GM19328 (cell line): Measurements from ENCODE around the gene VPS35.
"Not testable (repeated sequence)": the region's sequence is repeated elsewhere in the genome, so short reads cannot be mapped to it uniquely, and the experiment has no call there.

ENCODE experiments used
- ATAC-seq: cut with Tn5 transposase; IDR thresholded peaks from one replicate; pipeline ENCODE4 v1.9.1; 2021; ENCODE audit warnings: mild to moderate bottlenecking, moderate library complexity; ENCODE audit not compliant: unreplicated experiment

Gene VPS35

DNA sequence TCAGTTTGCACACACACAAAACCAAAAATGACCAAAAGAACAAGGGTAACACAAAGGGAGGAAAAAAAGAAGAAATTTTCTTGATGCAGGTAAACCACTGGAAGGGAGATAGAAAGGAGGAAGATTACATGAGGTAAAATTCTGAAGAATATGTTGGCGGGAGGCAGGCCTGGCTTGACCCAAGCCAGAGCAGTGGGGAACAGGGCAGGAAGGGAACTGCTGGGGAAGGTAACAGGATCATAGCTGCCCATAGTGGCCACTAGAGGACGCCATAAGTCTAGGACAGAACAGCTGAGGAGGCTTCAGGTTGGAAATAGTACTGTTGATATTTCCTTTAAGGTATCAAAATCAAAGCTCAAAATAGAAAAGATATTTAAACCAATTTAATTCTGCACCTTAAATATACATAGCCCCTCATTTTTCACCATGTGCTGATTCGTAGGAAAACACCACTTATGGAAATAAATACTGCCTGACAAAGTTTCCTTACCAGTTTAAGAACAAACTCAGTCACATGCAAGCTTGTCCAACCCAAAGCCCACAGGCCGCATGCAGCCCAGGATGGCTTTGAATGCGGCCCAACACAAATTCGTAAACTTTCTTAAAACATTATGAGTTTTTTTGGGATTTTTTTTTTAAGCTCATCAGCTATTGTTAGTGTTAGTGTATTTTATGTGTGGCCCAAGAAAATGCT lies 15.5 kb downstream of the VPS35 start:
- ATAC-seq, result no peak

GRCh38 chr16:46662123-46662522 lies 26.9 kb downstream of the VPS35 start:
- no peak for ATAC-seq

DNA sequence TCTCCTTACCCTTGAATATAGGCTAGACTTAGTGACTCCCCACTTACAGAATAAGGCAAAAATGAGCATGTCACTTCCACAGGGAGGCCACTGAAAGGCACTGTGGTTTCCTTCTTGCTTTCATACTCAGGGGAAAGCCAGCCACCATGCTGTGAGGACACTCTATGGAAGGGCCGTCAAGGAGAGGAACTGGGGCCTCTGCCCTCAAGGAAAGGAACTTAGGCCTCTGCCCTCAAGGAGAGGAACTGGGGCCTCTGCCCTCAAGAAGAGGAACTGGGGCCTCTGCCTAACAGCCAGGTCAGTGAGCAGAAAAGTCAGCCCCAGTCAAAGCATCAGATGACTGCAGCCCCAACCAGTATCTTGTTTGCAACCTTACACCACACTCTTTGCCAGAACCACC lies 30.1 kb downstream of the VPS35 start:
- ATAC-seq, result peak; percentile 81

- no peak for ATAC-seq
These were observed 37.7 kb downstream of the VPS35 start for GRCh38 chr16:46651305-46651704.

DNA sequence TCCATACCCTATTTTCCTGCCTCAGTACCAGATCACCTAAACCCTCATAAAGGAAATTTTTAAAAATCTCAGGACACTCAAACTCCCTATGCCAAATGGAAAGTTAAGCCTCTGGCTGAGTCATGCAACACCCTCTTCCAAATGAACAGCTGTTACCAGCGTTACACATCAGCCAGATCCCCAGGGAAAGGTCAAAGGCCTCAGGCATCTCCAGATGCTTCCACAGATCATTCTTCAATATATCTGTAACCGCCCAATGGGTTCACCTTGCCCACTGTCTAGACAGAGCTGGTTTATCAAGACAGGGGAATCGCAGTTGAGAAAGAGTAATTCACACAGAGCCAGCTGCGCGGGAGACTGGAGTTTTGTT lies 38.7 kb downstream of the VPS35 start:
- ATAC-seq, result no peak

DNA sequence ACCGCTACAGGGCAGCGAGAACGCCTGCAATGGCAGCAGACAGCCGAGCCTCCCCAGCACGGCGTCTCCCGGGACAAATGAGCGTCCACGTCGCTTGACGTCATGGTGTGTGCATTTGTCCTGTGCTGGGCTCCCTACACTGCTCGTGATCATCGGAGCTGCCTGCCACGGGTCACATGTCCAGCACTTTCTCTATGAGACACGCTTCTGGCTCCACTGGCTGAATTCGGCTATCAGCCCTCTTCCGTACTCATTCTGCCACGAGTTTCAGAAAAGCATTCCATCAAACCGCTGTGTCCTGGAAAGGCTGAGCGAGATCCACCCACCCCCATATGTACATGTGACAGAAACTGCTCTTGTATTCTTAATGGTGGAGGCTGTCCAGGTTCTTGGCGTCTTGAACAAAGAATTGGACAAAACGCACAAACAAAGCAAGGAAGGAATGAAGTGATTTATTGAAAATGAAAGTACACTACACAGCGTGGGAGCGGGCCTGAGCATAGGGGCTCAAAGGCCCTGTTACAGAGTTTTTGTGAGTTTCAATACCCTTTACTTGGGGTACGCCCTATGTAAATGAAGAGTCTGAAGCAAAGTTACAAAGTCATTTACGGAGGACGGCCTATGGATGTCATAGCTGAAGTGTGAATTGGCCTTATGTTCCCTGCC lies 39.3 kb downstream of the VPS35 start:
- no peak for ATAC-seq

GRCh38 chr16:46648656-46649055 lies 40.3 kb downstream of the VPS35 start:
- no peak for ATAC-seq

GRCh38 chr16:46638947-46639925 lies 49.7 kb downstream of the VPS35 start:
- ATAC-seq, result no peak

DNA sequence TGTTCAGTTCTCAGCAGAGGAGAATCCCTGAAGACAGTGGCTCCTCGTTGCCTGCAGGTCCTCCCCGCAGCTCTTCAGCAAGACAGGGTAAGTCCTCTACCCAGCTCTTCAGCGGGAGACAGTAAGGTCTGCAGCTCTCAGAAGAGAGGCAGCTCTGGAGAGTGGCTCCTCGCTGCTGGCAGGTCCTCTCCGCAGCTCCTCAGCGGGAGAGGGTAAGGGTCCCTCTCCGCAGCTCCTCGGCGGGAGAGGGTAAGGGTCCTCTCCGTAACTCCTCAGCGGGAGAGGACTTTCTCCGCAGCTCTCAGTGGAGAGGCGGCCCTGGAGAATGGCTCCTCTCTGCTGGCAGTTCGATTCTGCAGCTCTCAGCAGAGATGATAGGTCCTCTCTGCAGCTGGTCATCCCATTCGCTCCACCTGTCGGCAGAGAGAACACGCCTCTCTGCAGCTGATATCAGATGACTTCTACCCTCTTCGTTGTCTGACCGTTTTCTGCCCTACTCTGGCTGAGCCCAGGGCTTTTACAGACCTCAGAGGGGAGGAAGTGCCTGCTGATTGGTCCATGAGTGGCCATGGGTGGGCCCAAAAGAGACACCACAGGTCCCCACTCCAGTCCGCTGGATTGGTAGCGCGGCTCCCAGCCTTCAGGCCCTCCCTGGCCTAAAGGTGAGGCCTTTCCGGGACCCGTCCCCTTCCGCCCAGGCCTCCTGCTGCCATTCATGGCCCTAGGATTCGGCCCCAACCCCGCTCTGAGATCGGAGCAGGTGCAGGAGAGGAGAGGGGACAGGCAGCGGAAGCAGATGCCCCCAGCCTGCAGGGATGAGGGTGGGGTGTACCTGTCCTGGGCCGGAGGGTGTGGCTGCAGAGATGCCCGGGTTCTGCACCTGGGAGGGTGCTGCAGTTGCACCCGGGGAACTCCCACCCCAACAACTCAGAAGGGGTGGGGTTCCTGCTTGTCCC lies 55.9 kb downstream of the VPS35 start:
- no peak for ATAC-seq

DNA sequence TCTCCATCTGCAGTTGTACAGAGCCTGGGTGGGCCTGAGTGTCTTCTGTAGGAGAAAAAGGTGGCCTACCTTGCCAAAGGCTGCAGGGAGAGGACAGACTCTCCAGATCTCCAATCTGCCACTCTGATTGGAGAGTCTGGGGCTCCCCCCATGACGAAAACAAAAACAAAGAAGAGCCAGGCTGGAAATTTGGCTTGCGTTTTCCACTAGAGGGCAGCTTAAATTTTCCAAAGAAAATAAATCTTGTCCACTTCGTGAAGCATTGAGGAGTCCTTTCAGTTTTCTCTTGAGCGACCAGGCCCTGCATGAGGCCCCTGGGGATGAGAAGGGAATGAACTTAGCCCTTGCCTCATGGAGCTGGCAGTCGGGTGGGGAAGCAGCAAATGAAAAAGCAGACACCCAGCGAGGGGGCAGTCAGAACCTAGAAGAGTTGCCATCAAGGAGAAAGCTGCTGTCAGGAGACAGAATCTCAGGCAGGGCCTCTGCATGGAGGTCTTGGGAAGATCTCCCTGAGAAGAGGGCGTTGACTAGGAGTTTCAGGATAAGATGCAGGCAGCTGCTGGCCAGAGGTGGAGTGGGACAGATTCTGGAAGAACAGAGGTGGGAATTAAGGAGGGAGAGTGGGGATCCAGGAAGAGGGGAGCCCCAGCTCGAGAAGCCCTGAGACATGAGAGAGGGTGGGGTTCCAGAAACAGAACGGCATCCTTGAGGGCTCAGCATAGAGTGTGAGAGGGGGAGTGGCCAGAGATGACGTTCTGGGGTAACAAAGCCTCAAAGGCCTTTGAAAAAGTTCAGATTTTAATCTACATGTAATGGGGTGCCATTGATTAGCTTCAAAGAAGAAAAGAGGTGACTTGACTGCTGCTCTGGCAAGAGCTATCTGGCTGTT lies 59.4 kb downstream of the VPS35 start:
- ATAC-seq, result no peak

DNA sequence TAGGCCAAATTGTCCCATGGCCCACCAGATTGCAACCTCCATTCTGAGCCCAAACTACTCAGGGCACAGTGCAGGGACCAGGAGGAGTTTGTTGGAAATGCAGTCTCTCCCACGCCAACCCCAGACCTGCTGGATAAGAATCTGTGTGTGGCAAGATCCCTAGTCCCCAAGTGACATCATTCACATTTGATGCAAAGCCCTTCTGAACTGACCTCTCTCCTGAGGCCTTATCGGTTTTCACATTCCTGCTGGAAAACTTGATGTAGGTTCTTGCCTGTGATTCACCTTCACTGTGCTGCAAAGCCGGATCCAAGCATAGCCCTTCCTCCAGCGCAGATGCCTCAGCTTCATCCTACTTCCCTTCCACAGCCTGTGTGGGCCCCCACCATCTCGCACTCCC lies 61.2 kb downstream of the VPS35 start:
- no peak for ATAC-seq

GRCh38 chr16:46626681-46627080 lies 62.3 kb downstream of the VPS35 start:
- not testable (repeated sequence) for ATAC-seq

GRCh38 chr16:46624862-46625261 lies 64.1 kb downstream of the VPS35 start:
- ATAC-seq, result not testable (repeated sequence)

DNA sequence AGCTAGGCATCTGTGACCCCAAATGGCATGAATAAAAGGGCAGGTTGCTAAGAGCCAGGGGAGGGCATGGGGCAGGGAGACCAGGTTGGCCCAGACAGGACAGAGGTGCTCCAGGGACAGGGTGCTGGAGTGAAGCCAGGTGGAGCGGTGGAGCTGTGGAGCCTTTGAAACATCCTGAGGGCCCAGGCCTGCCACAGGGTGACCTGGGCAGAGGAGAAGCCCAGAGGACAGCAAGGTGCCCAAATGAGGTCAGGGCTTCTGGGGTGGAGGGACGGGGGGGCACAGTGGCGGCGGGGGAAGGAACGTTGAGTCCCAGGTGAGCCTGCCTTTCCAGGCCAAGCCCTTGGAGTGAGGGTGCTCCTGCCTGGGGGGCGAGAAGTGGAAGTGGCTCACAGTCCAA lies 65.3 kb downstream of the VPS35 start:
- not testable (repeated sequence) for ATAC-seq

DNA sequence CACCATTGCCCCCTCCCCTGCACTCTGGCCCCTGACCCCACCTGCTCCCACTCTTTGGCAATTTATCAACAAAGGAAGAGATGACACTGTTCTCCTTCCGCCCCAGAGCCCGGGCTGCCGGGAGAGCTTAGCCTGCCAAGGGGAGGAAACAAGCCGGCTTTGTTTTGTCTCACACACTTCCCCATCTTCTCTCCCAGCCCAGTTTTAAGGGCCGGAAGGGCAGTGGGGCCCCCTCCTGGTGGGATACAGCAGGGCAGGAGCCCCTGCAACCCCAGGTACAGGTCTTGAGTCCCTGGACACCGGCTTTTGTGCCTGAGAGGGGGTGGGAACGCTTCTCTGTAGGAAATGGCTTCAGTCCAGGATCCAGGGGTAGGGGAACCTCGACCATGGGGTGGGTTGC lies 65.7 kb downstream of the VPS35 start:
- not testable (repeated sequence) for ATAC-seq

GRCh38 chr16:46621934-46622676 lies 66.9 kb downstream of the VPS35 start:
- no peak for ATAC-seq

DNA sequence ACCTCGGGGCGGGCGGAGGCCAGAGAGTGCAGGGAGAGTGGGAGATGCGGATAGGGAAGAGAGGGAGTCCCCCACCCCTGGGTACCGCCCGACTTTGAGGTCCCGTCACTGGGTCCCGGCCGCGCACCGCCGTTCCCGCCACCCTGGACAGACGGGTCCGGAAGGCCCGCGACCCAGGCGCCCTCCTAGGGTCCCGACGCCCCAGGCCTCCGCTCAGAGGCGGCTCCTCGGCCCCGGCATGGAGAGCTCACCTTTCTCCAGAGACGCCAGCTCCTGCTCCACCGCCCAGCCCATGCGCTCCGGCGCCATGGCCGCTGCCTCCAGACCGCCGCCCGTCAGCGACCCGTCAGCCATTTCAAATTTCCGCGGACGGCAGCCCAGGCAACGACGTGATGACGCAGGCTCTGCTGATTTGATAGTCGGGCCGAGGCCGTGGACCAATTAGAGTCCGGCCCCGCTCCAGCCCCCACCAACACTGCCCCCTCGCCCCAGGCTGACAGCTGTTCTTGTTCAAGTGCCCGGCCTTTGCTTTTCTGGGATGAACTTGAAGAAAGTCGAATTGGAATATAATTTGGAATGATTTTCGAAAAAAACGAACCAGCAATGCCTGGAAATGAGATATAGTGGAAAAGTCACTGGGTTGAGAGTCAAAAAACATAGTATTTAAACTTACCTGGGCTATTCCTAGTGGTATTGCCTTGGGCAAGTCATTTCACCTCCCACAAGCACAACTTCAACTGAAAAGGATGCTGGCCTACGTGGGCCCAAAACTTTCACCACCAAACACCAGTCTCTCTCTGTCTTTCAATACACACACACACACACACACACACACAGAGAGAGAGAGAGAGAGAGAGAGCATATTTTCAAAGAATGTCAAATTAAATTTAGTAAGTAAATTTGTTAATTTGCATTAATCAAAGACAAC lies 67.7 kb downstream of the VPS35 start, which contains the start of gene SHCBP1:
SHCBP1 (minus strand) TSS at position 374 of the 928 bp plus-strand sequence; CDS start at position 354, 20 bp downstream.
- peak; percentile 76 for ATAC-seq
